Measurements from ENCODE around the gene GLYATL3.
"Not testable (repeated sequence)": the region's sequence is repeated elsewhere in the genome, so short reads cannot be mapped to it uniquely, and the experiment has no call there.

GLYATL3 gene

GRCh38 chr6:49499623-49500022 lies at the start of gene GLYATL3:
TSS of gene GLYATL3 (plus strand) at chr6:49499923. CDS start at chr6:49511991, 12,068 bp downstream.
- DNase-seq: no peak

- DNase-seq: no peak
Observed at GRCh38 chr6:49453221-49453620, 46.5 kb upstream of the GLYATL3 start.

GRCh38 chr6:49454787-49455709 lies 44.7 kb upstream of the GLYATL3 start:
- DNase-seq: no peak

- DNase-seq: no peak
Observed at GRCh38 chr6:49457771-49458170, 42.0 kb upstream of the GLYATL3 start.

- DNase-seq: no peak
Observed at GRCh38 chr6:49462071-49462470, 37.7 kb upstream of the GLYATL3 start.

- no peak for DNase-seq
Observed at GRCh38 chr6:49462599-49462926, 37.2 kb upstream of the GLYATL3 start.

- DNase-seq: peak; percentile 88
Observed at GRCh38 chr6:49462927-49463611, 36.7 kb upstream of the GLYATL3 start, which contains the start of the genes CENPQ and MMUT. TSS of gene CENPQ (plus strand) at chr6:49463370. CDS start at chr6:49470177, 6,807 bp downstream. TSS of gene MMUT (minus strand) at chr6:49463253. CDS start at chr6:49459466, 3,787 bp downstream.

- DNase-seq: no peak
Observed at GRCh38 chr6:49463612-49463967, 36.1 kb upstream of the GLYATL3 start.

- no peak for DNase-seq
Observed at GRCh38 chr6:49464691-49465090, 35.0 kb upstream of the GLYATL3 start.

- DNase-seq: no peak
Observed at GRCh38 chr6:49468042-49468441, 31.7 kb upstream of the GLYATL3 start.

- DNase-seq: not testable (repeated sequence)
Observed at GRCh38 chr6:49476564-49476963, 23.2 kb upstream of the GLYATL3 start.

- DNase-seq: no peak
Observed at GRCh38 chr6:49479308-49479970, 20.3 kb upstream of the GLYATL3 start.

- DNase-seq: not testable (repeated sequence)
Observed at GRCh38 chr6:49481846-49482245, 17.9 kb upstream of the GLYATL3 start.

GRCh38 chr6:49483380-49483779 lies 16.3 kb upstream of the GLYATL3 start:
- DNase-seq: not testable (repeated sequence)

- no peak for DNase-seq
Observed at GRCh38 chr6:49490633-49491032, 9.1 kb upstream of the GLYATL3 start.

- DNase-seq: no peak
Observed at GRCh38 chr6:49497304-49497703, 2.4 kb upstream of the GLYATL3 start.

GRCh38 chr6:49499126-49499525 lies 597 bp upstream of the GLYATL3 start:
- DNase-seq: no peak

- no peak for DNase-seq
Observed at GRCh38 chr6:49504666-49505065, 4.9 kb downstream of the GLYATL3 start.

GRCh38 chr6:49506569-49507111 lies 6.9 kb downstream of the GLYATL3 start:
- no peak for DNase-seq

GRCh38 chr6:49509342-49509741 lies 9.6 kb downstream of the GLYATL3 start:
- DNase-seq: no peak

GRCh38 chr6:49513153-49513989 lies 13.6 kb downstream of the GLYATL3 start:
- no peak for DNase-seq
